Right forelimb (tissue), 1 donor: ENCODE data around the gene RPP25.

ENCODE experiments used
- DNase-seq: peaks from one replicate; pipeline ENCODE4 v3.0.0-alpha.2; 2018

The RPP25 gene

GRCh38 chr15:74913041-74913440, 43.5 kb downstream of the RPP25 start:
- DNase-seq = no peak

- no peak for DNase-seq
Observed at GRCh38 chr15:74908635-74909034, 47.9 kb downstream of the RPP25 start.

- DNase-seq = no peak
Observed at GRCh38 chr15:74907163-74907870, 49.3 kb downstream of the RPP25 start.

- DNase-seq = peak; percentile 91
Observed at GRCh38 chr15:74906450-74907162, 50.0 kb downstream of the RPP25 start, which contains the start of gene FAM219B. Gene FAM219B, minus strand, starts transcription at chr15:74906851. Its CDS starts 51 bp downstream, at chr15:74906800.

DNA sequence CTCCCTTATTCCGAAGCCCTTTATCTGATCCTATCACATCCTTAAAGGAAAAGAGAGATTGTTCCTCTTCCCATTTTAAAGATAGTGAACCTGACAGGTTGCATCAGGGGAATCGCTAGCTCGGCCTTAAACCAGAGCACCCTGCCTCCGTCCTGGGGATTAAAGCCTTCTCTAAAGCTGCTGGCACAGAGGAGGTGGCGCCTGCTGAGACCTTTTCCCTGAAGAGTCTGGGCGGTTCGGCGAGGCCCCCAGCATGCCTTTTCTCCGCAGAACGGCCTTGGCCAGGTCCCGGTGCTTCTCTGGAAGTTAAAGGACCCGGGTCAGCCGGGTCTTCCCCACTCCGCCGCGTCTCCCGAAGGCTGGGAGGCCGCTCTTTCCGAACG, 50.5 kb downstream of the RPP25 start:
- no peak for DNase-seq
